Osteocyte (in vitro differentiated cells): ENCODE data around the gene SLC39A11. TPM values are rescaled to one million over a fixed set of nuclear protein-coding genes. Genes with fewer than 3 reads are reported as not detected.
A peak's percentile ranks its signal among the peaks of the same experiment; 100 is the strongest.

ENCODE experiments used
- DNase-seq: peaks from one replicate; pipeline ENCODE4 v3.0.0; 2021; ENCODE audit warnings: mixed read lengths; ENCODE audit not compliant: unreplicated experiment; ENCODE audit errors: extremely low spot score
- H3K27ac Mint-ChIP-seq: one replicate; pipeline ENCODE4 v1.8.0; 2021; ENCODE audit warnings: mild to moderate bottlenecking, mixed read lengths; ENCODE audit not compliant: unreplicated experiment
- H3K27me3 Mint-ChIP-seq: one replicate; pipeline ENCODE4 v1.8.0; 2021; ENCODE audit warnings: mixed read lengths; ENCODE audit not compliant: unreplicated experiment
- H3K36me3 Mint-ChIP-seq: one replicate; pipeline ENCODE4 v1.8.0; 2021; ENCODE audit warnings: mixed read lengths; ENCODE audit not compliant: unreplicated experiment
- H3K4me1 Mint-ChIP-seq: one replicate; pipeline ENCODE4 v1.8.0; 2021; ENCODE audit warnings: mixed read lengths; ENCODE audit not compliant: unreplicated experiment
- H3K4me3 Mint-ChIP-seq: one replicate; pipeline ENCODE4 v1.8.0; 2021; ENCODE audit warnings: mild to moderate bottlenecking, moderate library complexity, mixed read lengths; ENCODE audit not compliant: unreplicated experiment
- H3K9me3 Mint-ChIP-seq: one replicate; pipeline ENCODE4 v1.8.0; 2021; ENCODE audit warnings: mixed read lengths; ENCODE audit not compliant: unreplicated experiment
- CTCF ChIP-seq: fragments of 200-600 bp; sonication (generic); IDR thresholded peaks from 2 replicates; pipeline ENCODE4 v1.5.0; 2021; ENCODE audit warnings: antibody characterized with exemption, mild to moderate bottlenecking, moderate library complexity
- total RNA-seq: library from RNA; stranded (reverse); gene quantifications from 2 replicates; pipeline ENCODE4 v1.2.1, GENCODE V29; 2021

Gene SLC39A11
- total RNA-seq, 1 donor from 2014 or later, result 50.2 TPM

GRCh38 chr17:73096866-73097265 is 4.4 kb upstream of the SLC39A11 start:
- Mint-ChIP-seq H3K4me1 (peaks cover 20% of the 10 kb centered on the region), H3K9me3 (no peaks in the 10 kb centered on the region), H3K27me3 (no peaks in the 10 kb centered on the region), H3K36me3 (no peaks in the 10 kb centered on the region), H3K27ac (no peak overlapping the region), H3K4me3 (no peak overlapping the region)
- no peak for TF ChIP-seq CTCF
- DNase-seq, result no peak

GRCh38 chr17:73096211-73096610 is 3.7 kb upstream of the SLC39A11 start:
- H3K36me3 Mint-ChIP-seq, result no peaks in the 10 kb centered on the region
- DNase-seq, result no peak
- no peaks in the 10 kb centered on the region for H3K9me3 Mint-ChIP-seq
- no peaks in the 10 kb centered on the region for H3K27me3 Mint-ChIP-seq
- no peak overlapping the region for H3K4me3 Mint-ChIP-seq
- H3K27ac Mint-ChIP-seq, result no peak overlapping the region
- TF ChIP-seq CTCF, result no peak
- H3K4me1 Mint-ChIP-seq, result peaks cover 26% of the 10 kb centered on the region

GRCh38 chr17:73093286-73093685 is 798 bp upstream of the SLC39A11 start:
- Mint-ChIP-seq H3K27ac (no peak overlapping the region), H3K4me3 (no peak overlapping the region), H3K27me3 (no peaks in the 10 kb centered on the region), H3K4me1 (peaks cover 34% of the 10 kb centered on the region), H3K36me3 (no peaks in the 10 kb centered on the region), H3K9me3 (no peaks in the 10 kb centered on the region)
- DNase-seq, result no peak
- TF ChIP-seq CTCF, result no peak

- Mint-ChIP-seq H3K27ac (peak overlapping the region; percentile 94), H3K4me3 (peak overlapping the region; percentile 100)
- DNase-seq, result no peak
These were observed 542 bp downstream of the SLC39A11 start for GRCh38 chr17:73091770-73092522.

More at GRCh38 chr17:73091770-73092522, 542 bp downstream of the SLC39A11 start:
- peaks cover 8% of the 10 kb centered on the region for H3K36me3 Mint-ChIP-seq
- no peak for TF ChIP-seq CTCF
- H3K27me3 Mint-ChIP-seq, result no peaks in the 10 kb centered on the region
- peaks cover 31% of the 10 kb centered on the region for H3K4me1 Mint-ChIP-seq
- H3K9me3 Mint-ChIP-seq, result no peaks in the 10 kb centered on the region
